Left lung (tissue), 10 donors: Measurements from ENCODE around the gene CCDC171. TPM values are rescaled to one million over a fixed set of nuclear protein-coding genes. Genes with fewer than 3 reads are reported as not detected.

Source experiments
- ATAC-seq: fragments of 200-7000 bp; cut with Tn5 transposase; one replicate; pipeline ENCODE4 v1.9.1; 2020; ENCODE audit warnings: moderate library complexity
- DNase-seq, 4 donors: peaks; one replicate each; pipeline ENCODE4 v3.0.0-alpha.2; 2013 to 2020
- H3K27ac ChIP-seq, 2 donors: fragments of 200-600 bp; sonication (generic) in 1 of 2; one replicate each; pipeline versions ENCODE4 v1.5.0 to v1.8.0; 2020 to 2021
- H3K27me3 ChIP-seq, 2 donors: fragments of 200-600 bp; sonication (generic) in 1 of 2; one replicate each; pipeline versions ENCODE4 v1.5.0 to v1.8.0; 2020 to 2021
- H3K36me3 ChIP-seq, 2 donors: fragments of 200-600 bp; sonication (generic) in 1 of 2; one replicate each; pipeline versions ENCODE4 v1.5.0 to v1.8.0; 2020 to 2021
- H3K4me1 ChIP-seq, 2 donors: fragments of 200-600 bp; one replicate each; pipeline ENCODE4 v1.8.0; 2021
- H3K4me3 ChIP-seq, 2 donors: fragments of 200-600 bp; sonication (generic) in 1 of 2; one replicate each; pipeline versions ENCODE4 v1.5.0 to v1.8.0; 2020 to 2021; ENCODE audit warnings: mild to moderate bottlenecking in 1 of 2
- H3K9me3 ChIP-seq, 2 donors: fragments of 200-600 bp; sonication (generic) in 1 of 2; one replicate each; pipeline versions ENCODE4 v1.5.0 to v1.8.0; 2020 to 2021
- CTCF ChIP-seq, 2 donors: fragments of 200-600 bp; sonication (generic) in 1 of 2; IDR thresholded peaks; one replicate each; pipeline versions ENCODE4 v1.5.0 to v1.8.0; 2021; ENCODE audit warnings: antibody characterized with exemption in 2 of 2
- intact Hi-C, 2 donors: fragments of 100-400 bp; cut with DNase I; formaldehyde crosslinking; loops; one replicate each; pipeline versions ENCODE4 v1.11.2 to v1.14.2; 2022
- polyA plus RNA-seq, 6 donors: library from polyadenylated mRNA; unstranded; fragments of 120-200 nt; gene quantifications; one replicate each; pipeline ENCODE4 v1.2.1, GENCODE V29; 2013; ENCODE audit not compliant: insufficient read length in 6 of 6
- total RNA-seq, 2 donors: library from RNA; stranded (reverse); fragmentation: NEBNext Ultra II Directional; extraction: Animal tissue kit (Norgen Biotek cat#: 25700); gene quantifications; one replicate each; pipeline ENCODE4 v1.2.1, GENCODE V29; 2021
- donor health status: DM: no; HTN: yes; CAD: no.
- donor health status: DM: no; HTN: no; CAD: no.

Gene CCDC171
- total and polyA plus RNA-seq, 8 donors, result 2.0 to 11.2 (median 10.0) TPM

GRCh38 chr9:15735083-15735857, 182.4 kb downstream of the CCDC171 start:
- no peak overlapping the region for H3K4me3 ChIP-seq
- no peaks in the 10 kb centered on the region for H3K9me3 ChIP-seq
- ATAC-seq, result peak; percentile 91
- intact Hi-C loops, result no loop called here
- no peaks in the 10 kb centered on the region for H3K27me3 ChIP-seq
- H3K27ac ChIP-seq, result peak overlapping the region; percentile 3 to 30
- H3K36me3 ChIP-seq, result no peaks in the 10 kb centered on the region
- peak in 2 of 4 donors; percentile 45 to 68 for DNase-seq
- no peak for TF ChIP-seq CTCF (IDR thresholded peaks at IDR 0.05)
- H3K4me1 ChIP-seq, result peaks cover 3 to 6% of the 10 kb centered on the region in 2 donors

GRCh38 chr9:15736569-15736968, 183.7 kb downstream of the CCDC171 start:
- intact Hi-C loops, result no loop called here
- ATAC-seq, result no peak

GRCh38 chr9:15738011-15738410, 185.2 kb downstream of the CCDC171 start:
- Histone ChIP-seq H3K4me3 (no peak overlapping the region), H3K27me3 (no peaks in the 10 kb centered on the region), H3K9me3 (no peaks in the 10 kb centered on the region), H3K4me1 (peaks cover 3 to 6% of the 10 kb centered on the region in 2 donors), H3K27ac (no peak overlapping the region), H3K36me3 (no peaks in the 10 kb centered on the region)
- intact Hi-C loops, result no loop called here
- no peak for TF ChIP-seq CTCF (IDR thresholded peaks at IDR 0.05)
- no peak for ATAC-seq
- DNase-seq, result no peak

More at GRCh38 chr9:15736569-15736968, 183.7 kb downstream of the CCDC171 start:
- no peak overlapping the region for H3K27ac ChIP-seq
- H3K4me1 ChIP-seq, result peaks cover 3 to 6% of the 10 kb centered on the region in 2 donors
- no peak overlapping the region for H3K4me3 ChIP-seq
- no peaks in the 10 kb centered on the region for H3K9me3 ChIP-seq
- DNase-seq, result no peak
- no peak for TF ChIP-seq CTCF (IDR thresholded peaks at IDR 0.05)
- no peaks in the 10 kb centered on the region for H3K36me3 ChIP-seq
- H3K27me3 ChIP-seq, result no peaks in the 10 kb centered on the region

- Histone ChIP-seq H3K9me3 (no peaks in the 10 kb centered on the region), H3K4me1 (peaks cover 0 to 5% of the 10 kb centered on the region in 2 donors), H3K27me3 (no peaks in the 10 kb centered on the region), H3K27ac (no peak overlapping the region), H3K36me3 (no peaks in the 10 kb centered on the region), H3K4me3 (no peak overlapping the region)
- TF ChIP-seq CTCF (IDR thresholded peaks at IDR 0.05), result no peak
- DNase-seq, result no peak
- intact Hi-C loops, result no loop called here
- ATAC-seq, result no peak
Observed at GRCh38 chr9:15741015-15741414, 188.2 kb downstream of the CCDC171 start.

GRCh38 chr9:15743512-15743911, 190.7 kb downstream of the CCDC171 start:
- DNase-seq (no peak), ATAC-seq (no peak)
- no peaks in the 10 kb centered on the region for H3K27me3 ChIP-seq
- no peaks in the 10 kb centered on the region for H3K36me3 ChIP-seq
- no peak for TF ChIP-seq CTCF (IDR thresholded peaks at IDR 0.05)
- H3K4me3 ChIP-seq, result no peak overlapping the region
- no peaks in the 10 kb centered on the region for H3K4me1 ChIP-seq
- H3K27ac ChIP-seq, result no peak overlapping the region
- intact Hi-C loops, result no loop called here
- no peaks in the 10 kb centered on the region for H3K9me3 ChIP-seq
